Stimulated activated CD8-positive, alpha-beta memory T cell treated with anti-CD3 and anti-CD28 coated beads, Interleukin-12 subunit alpha, Interleukin-12 subunit beta, amount 100 ng/mL, for 24 hours (primary cell): Measurements from ENCODE around the gene PSKH1.
"Not testable (repeated sequence)": the region's sequence is repeated elsewhere in the genome, so short reads cannot be mapped to it uniquely, and the experiment has no call there.

Source experiments
- DNase-seq: peaks from one replicate; pipeline ENCODE4 v3.0.0-alpha.2; 2020; ENCODE audit errors: extremely low read depth

Gene PSKH1

GRCh38 chr16:67892899-67893742, at the start of gene PSKH1:
Gene PSKH1 (plus strand): TSS chr16:67893254. CDS start chr16:67908750, 15,496 bp downstream.
- DNase-seq: peak; percentile 85

DNA sequence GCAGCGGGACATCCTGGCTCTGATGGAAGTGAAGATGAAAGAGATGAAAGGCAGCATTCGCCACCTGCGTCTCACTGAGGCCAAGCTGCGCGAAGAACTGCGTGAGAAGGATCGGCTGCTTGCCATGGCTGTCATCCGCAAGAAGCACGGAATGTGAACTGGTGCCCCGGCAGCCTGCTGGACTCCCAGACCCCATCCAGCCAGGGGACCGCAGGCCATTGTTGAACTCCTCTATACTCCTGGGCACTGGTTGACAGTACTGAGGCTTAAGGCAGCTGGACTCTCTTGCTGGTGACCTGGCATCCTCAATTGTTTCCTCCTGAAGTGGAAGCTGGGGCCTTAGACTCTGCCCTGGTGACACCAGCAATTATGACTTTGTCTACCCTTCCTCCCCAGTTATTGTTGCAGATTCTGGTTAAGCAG, 49.7 kb upstream of the PSKH1 start:
- DNase-seq: no peak

GRCh38 chr16:67844497-67844896, 48.6 kb upstream of the PSKH1 start:
- DNase-seq: no peak

DNA sequence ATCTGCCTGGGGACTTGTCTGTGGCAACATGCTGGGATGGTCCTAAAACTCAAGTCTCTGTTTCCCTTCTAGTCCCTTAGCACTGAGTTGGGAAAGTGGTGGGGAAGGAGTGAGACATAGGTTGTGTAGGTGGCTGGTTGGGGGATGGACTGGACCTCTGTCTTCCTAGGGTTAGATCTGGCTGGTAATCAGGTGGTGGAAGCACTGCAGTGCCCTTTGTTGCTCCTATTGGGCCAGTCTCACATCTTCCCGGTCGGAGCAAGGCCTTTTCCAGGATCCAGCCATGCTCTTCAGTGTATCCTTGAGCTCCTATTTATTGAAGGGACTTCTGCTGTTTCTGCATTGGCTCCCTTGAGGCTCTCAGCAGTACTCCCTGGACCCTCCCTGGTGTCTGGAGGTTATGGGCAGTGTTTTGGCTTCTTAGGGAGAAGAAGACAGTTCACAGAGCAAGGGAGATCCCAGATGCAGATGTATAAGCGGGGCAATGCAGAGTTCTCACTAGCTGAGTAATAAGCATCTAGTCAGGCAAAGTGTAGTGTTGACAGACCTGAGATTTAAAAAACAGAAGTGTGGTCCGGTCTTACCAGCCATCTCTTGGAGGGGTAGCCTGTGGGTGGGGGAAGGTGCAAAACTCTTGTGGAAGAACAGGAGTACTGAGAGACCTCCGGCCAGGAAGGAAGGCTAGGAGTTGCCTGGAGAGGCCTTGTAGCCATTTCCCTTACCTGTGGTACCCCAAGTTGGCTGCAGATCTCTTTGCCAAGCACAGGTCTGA, 47.6 kb upstream of the PSKH1 start:
- no peak for DNase-seq

GRCh38 chr16:67846063-67846319, 47.1 kb upstream of the PSKH1 start:
- DNase-seq: no peak

DNA sequence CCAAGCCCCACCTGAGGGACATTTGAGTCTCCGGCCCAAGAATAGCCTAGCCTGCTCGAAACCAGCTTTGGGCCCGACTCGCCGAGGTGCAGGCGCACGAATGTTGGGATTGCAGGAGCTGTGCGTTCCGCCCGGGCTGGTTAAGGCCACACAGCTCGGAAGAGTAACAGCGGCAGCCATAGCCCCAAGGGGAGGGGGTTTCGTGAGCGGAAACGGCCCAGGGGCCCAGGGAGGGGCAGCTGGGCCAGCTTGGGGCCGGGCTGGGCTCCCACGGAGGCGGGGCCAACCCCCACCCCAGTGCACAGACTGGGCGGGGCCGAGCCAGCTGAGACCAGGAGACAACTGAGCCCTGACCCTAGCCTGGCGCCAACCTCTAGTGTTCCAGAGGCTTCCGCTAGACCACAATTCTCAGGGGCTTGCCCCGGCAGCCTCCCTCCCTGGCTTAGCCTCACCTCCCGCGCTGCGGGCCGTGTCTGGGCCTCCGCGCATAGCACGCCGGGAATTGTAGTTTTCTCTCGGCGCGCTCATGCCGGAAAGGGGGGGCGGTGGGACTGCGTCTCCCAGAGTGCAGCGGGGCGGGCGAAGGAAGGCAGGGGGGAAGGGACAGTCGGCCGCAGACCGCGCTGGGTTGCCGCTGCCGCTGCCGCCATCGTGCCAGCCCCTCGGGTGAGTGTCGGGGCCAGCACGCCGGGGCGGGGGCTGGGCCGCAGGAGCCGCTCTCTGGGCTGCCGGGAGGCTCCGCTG, 46.6 kb upstream of the PSKH1 start, which contains the start of gene NUTF2:
TSS of gene NUTF2 (plus strand) at position 614 of the 744 bp plus-strand sequence. CDS start 18,198 bp downstream, outside the sequence.
- peak; percentile 88 for DNase-seq

DNA sequence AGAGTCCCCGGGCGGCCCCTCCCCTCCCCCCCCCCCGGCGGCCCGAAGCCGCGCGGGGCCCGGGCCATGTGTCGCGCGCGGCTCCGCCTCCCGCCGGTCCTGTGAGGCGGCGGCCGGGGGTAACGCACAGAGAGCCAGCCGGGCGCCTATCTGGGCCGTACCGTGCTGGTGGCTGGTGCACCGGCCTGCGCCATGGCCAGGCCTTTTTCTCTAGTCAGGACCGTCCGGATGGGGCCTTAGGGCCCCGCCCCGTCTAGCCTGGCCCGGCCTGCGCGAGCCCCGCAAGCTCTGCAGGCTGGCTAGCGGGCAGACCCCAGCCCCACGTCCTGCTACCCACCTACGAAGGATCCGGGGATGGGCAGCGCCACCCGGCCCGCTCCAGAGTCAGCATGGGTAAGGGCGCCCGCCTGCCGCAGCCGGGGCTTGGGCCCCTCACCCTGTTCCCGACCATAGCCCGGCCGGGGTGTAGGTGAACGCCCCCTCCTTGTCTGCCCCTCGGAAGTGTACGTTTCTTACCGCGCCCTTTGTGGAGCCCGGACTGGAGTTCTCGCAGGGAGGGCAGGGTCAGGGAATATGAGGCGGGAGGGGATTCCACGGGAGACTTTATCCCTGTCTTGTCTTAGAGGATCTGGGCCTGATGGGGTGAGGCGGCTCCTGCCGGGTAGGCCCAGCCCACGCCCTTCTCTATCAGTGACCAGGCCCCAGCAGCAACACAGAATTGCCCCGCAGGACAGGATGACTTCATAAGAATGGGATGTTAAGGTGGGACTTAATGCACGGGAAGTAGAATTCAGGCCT, 45.8 kb upstream of the PSKH1 start, which contains the start of gene CENPT:
TSS of gene CENPT (minus strand) at position 630 of the 798 bp plus-strand sequence. CDS start 13,834 bp downstream, outside the sequence.
- no peak for DNase-seq

DNA sequence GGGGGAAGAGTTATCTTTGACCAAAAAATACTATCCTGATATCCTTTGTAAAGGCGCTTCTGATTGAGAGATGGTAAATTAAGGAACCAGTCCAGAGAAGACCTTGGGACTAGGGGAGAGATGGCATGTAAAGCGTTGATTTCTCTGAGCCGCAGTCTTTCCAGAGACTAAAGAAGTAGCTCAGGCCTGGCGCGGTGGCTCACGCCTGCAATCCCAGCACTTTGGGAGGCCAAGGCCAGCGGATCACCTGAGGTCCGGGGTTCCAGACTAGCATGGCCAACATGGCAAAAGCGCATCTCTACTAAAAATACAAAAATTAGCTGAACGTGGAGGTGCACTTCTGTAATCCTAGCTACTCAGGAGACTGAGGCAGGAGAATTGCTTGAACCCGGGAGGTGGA, 44.9 kb upstream of the PSKH1 start:
- no peak for DNase-seq

- DNase-seq: no peak
These were observed 39.4 kb upstream of the PSKH1 start for GRCh38 chr16:67853670-67854069.

- DNase-seq: no peak
These were observed 37.3 kb upstream of the PSKH1 start for GRCh38 chr16:67855789-67856188.

- no peak for DNase-seq
These were observed 36.0 kb upstream of the PSKH1 start for GRCh38 chr16:67856927-67857546.

GRCh38 chr16:67857547-67858233, 35.4 kb upstream of the PSKH1 start:
- no peak for DNase-seq

- no peak for DNase-seq
These were observed 34.6 kb upstream of the PSKH1 start for GRCh38 chr16:67858500-67858899.

DNA sequence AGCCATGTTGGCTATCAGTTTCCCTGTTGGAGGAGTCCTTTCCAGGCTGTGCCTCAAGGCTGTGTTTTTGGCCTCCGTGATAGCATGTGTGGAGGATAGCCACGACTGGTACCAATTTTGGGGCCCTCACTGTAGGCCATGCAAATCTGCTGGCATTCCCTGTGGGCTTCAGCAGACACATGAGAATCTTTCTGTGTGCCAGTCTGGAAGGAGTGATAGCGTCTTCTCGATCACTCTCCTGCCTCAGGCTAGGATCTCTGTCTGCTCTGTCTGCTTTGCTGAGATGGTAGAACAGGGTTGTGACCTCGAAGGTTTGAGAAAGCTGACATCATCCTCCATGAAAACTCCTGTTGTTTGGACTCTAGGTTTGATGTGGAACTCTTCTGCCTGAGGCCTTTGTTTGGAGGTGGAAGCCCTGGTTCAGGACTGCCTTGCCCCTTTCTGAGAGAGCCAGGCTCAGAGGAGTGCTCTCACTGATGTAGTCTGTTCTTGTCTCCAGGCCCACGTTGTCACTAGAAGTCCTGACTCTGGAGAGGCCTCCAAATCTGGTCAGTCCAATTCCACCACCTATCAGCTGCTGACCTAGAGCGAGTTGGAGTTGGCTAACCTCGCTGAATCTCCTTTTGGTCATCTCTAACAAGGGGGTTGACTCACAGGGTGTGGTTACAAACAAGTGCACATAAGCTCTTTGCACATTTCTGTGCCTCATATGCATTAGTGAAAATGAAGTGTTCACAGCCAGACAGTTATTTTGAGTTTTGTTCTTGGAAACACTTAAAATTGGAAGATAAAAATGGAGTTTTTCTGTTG, 32.3 kb upstream of the PSKH1 start:
- no peak for DNase-seq

- no peak for DNase-seq
These were observed 31.2 kb upstream of the PSKH1 start for GRCh38 chr16:67861877-67862276.

- DNase-seq: no peak
These were observed 30.2 kb upstream of the PSKH1 start for GRCh38 chr16:67862623-67863583.

DNA sequence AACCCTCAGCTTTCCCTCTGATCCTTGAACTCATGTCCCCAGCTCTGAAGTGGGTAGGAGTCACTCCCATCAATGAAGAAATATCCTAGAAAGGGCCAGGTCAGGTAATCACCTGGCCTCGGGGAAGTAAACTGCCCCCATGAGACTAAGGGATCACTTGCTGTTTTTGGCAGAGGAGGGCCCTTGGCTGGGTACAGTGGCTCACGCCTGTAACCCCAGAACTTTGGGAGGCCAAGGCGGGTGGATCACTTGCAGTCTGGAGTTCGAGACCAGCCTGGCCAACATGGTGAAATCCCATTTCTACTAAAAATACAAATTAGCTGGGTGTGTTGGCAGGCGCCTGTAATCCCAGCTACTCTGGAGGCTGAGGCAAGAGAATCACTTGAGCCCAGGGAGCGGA, 29.0 kb upstream of the PSKH1 start:
- DNase-seq: not testable (repeated sequence)

DNA sequence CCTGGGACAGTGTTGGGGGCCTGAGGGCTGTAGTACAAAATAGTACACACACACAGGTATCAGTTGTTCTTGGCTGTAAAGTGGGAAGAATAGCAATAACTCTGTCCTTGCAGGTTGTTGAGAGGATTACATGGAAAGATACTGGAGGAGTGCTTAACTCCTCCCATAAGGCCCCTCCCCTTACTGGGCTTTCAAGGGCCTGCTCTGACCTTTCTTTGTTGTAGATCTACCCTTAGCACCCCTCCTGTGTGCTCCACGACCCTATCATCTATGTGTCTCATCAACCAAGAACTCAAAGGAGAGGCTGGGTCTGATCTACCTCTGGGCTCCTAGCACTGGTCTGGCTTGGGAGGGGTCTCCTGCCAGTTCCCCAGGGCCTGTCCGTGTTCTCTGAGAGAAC, 28.5 kb upstream of the PSKH1 start:
- DNase-seq: no peak
